ENCODE results near the gene GFRA1.
A peak's percentile ranks its signal among the peaks of the same experiment; 100 is the strongest.

The GFRA1 gene

GRCh38 chr10:116241642-116242410 is 31.2 kb downstream of the GFRA1 start:
- DNase-seq (ENCODE audit: low read depth, low spot score), result no peak

GRCh38 chr10:116241085-116241484 is 31.9 kb downstream of the GFRA1 start:
- no peak for DNase-seq (ENCODE audit: low read depth, low spot score)

- no peak for DNase-seq (ENCODE audit: low read depth, low spot score)
Observed at GRCh38 chr10:116240157-116240950, 32.7 kb downstream of the GFRA1 start.

- no peak for DNase-seq (ENCODE audit: low read depth, low spot score)
Observed at GRCh38 chr10:116239229-116239628, 33.8 kb downstream of the GFRA1 start.

GRCh38 chr10:116237970-116238369 is 35.0 kb downstream of the GFRA1 start:
- DNase-seq (ENCODE audit: low read depth, low spot score), result no peak

GRCh38 chr10:116237260-116237659 is 35.7 kb downstream of the GFRA1 start:
- no peak for DNase-seq (ENCODE audit: low read depth, low spot score)

GRCh38 chr10:116233230-116233629 is 39.8 kb downstream of the GFRA1 start:
- DNase-seq (ENCODE audit: low read depth, low spot score), result no peak

GRCh38 chr10:116232613-116233012 is 40.4 kb downstream of the GFRA1 start:
- no peak for DNase-seq (ENCODE audit: low read depth, low spot score)

GRCh38 chr10:116226766-116227165 is 46.2 kb downstream of the GFRA1 start:
- no peak for DNase-seq (ENCODE audit: low read depth, low spot score)

- no peak for DNase-seq (ENCODE audit: low read depth, low spot score)
Observed at GRCh38 chr10:116226053-116226452, 47.0 kb downstream of the GFRA1 start.

GRCh38 chr10:116223289-116223688 is 49.7 kb downstream of the GFRA1 start:
- no peak for DNase-seq (ENCODE audit: low read depth, low spot score)

- no peak for DNase-seq (ENCODE audit: low read depth, low spot score)
Observed at GRCh38 chr10:116221053-116221452, 52.0 kb downstream of the GFRA1 start.

- peak; percentile 8 for DNase-seq (ENCODE audit: low read depth, low spot score)
Observed at GRCh38 chr10:116216676-116217075, 56.3 kb downstream of the GFRA1 start.

- no peak for DNase-seq (ENCODE audit: low read depth, low spot score)
Observed at GRCh38 chr10:116215651-116216050, 57.4 kb downstream of the GFRA1 start.

GRCh38 chr10:116211682-116212081 is 61.3 kb downstream of the GFRA1 start:
- DNase-seq (ENCODE audit: low read depth, low spot score), result peak; percentile 78

- peak; percentile 22 for DNase-seq (ENCODE audit: low read depth, low spot score)
Observed at GRCh38 chr10:116210588-116211346, 62.2 kb downstream of the GFRA1 start.

- no peak for DNase-seq (ENCODE audit: low read depth, low spot score)
Observed at GRCh38 chr10:116209781-116210180, 63.2 kb downstream of the GFRA1 start.

- DNase-seq (ENCODE audit: low read depth, low spot score), result no peak
Observed at GRCh38 chr10:116208956-116209567, 63.9 kb downstream of the GFRA1 start.

- DNase-seq (ENCODE audit: low read depth, low spot score), result no peak
Observed at GRCh38 chr10:116207690-116208089, 65.3 kb downstream of the GFRA1 start.

- DNase-seq (ENCODE audit: low read depth, low spot score), result no peak
Observed at GRCh38 chr10:116203661-116204060, 69.3 kb downstream of the GFRA1 start.

- DNase-seq (ENCODE audit: low read depth, low spot score), result no peak
Observed at GRCh38 chr10:116201670-116202430, 71.2 kb downstream of the GFRA1 start.
